Esophagus muscularis mucosa (tissue), 4 donors: ENCODE data around the gene TAF11L4.
"Not testable (repeated sequence)": the region's sequence is repeated elsewhere in the genome, so short reads cannot be mapped to it uniquely, and the experiment has no call there.

Experiments used
- CTCF ChIP-seq, 3 experiments: fragments of 200-600 bp in 2 of 3; fragments of 450-650 bp in 1 of 3; sonication (generic) in 2 of 3; IDR thresholded peaks; one replicate each; pipeline ENCODE4 v1.5.1; 2017 to 2019; ENCODE audit warnings: antibody characterized with exemption in 3 of 3, mild to moderate bottlenecking in 2 of 3, moderate library complexity in 1 of 3
- EP300 ChIP-seq: sonication (generic); formaldehyde crosslinking; IDR thresholded peaks from one replicate; pipeline ENCODE4 v1.6.1; 2017; ENCODE audit warnings: antibody characterized with exemption
- POLR2A ChIP-seq: fragments of 450-650 bp; IDR thresholded peaks from one replicate; pipeline ENCODE4 v1.6.1; 2017; ENCODE audit warnings: antibody characterized with exemption, moderate library complexity, mild to moderate bottlenecking, low read depth
- POLR2AphosphoS5 ChIP-seq, 2 donors: sonication (generic); formaldehyde crosslinking; IDR thresholded peaks; one replicate each; pipeline ENCODE4 v1.6.1; 2017; ENCODE audit warnings: antibody characterized with exemption in 2 of 2

- not testable (repeated sequence) for TF ChIP-seq CTCF (IDR thresholded peaks at IDR 0.05); POLR2A; POLR2AphosphoS5 (IDR thresholded peaks at IDR 0.05); EP300
These were observed 35.0 kb upstream of the TAF11L4 start for GRCh38 chr5:17486464-17487173.
